ENCODE measurements around the gene LRPAP1.

GRCh38 chr4:3470244-3471097 is 61.8 kb downstream of the LRPAP1 start:
- TF ChIP-seq CTCF (IDR thresholded peaks at IDR 0.05) = no peak
- no peak for TF ChIP-seq EP300 (IDR thresholded peaks at IDR 0.05)
- TF ChIP-seq POLR2A (IDR thresholded peaks at IDR 0.05) = no peak

All from ovary (tissue), 3 donors.